Measurements from ENCODE around the gene PTPRN2.

- TF ChIP-seq CTCF (conservative IDR thresholded peaks at IDR 0.05 in 1 of 2, IDR thresholded peaks at IDR 0.05 in 1 of 2; ENCODE audit: extremely low read depth in 1 of 2, insufficient read depth in 1 of 2, low read depth in 1 of 2, low read length in 2 of 2) (no peak), EZH2 (IDR thresholded peaks at IDR 0.05; ENCODE audit: borderline replicate concordance, low read length) (no peak)
These were observed 933.3 kb downstream of the PTPRN2 start for GRCh38 chr7:157654350-157654749.

All from mammary epithelial cell (primary cell).